Caco-2 (cell line): ENCODE results near the gene PABPC1L. TPM values are rescaled to one million over a fixed set of nuclear protein-coding genes. Genes with fewer than 3 reads are reported as not detected.

Experiments used
- BruUV-seq: library from RNA; stranded (reverse); fragments of 400-500 nt; replicated peaks from 2 replicates; lab custom pipeline; 2021; lab: Mats Ljungman, UMichigan
- CTCF ChIA-PET: fragments of 300-600 bp; sonication (Branson Sonifier 250); formaldehyde crosslinking; loops from one replicate; lab custom pipeline; 2022; ENCODE audit warnings: antibody characterized with exemption; lab: Charles Lee
- POLR2A ChIA-PET: fragments of 300-600 bp; sonication (Branson Sonifier 250); formaldehyde crosslinking; loops from one replicate; lab custom pipeline; 2022; ENCODE audit warnings: antibody characterized with exemption; lab: Charles Lee
- DNase-seq, 2 experiments: peaks; one replicate each; pipeline versions ENCODE4 v3.0.0 to v3.0.0-alpha.2; 2020 to 2022
- H3K27me3 ChIP-seq: replicated peaks from 2 replicates; pipeline ENCODE4 v1.6.0; 2011; ENCODE audit warnings: low read length; ENCODE audit not compliant: control insufficient read depth, insufficient read depth
- H3K36me3 ChIP-seq: 2 replicates; pipeline ENCODE4 v1.5.1; 2011; ENCODE audit warnings: low read length; ENCODE audit not compliant: control insufficient read depth, insufficient read depth
- H3K4me1 ChIP-seq: fragments of 250-450 bp; sonication (Bioruptor Pico); 2 replicates; pipeline ENCODE4 v1.5.1; 2020; ENCODE audit warnings: mild to moderate bottlenecking
- H3K4me3 ChIP-seq: 2 replicates; pipeline ENCODE4 v1.5.1; 2011; ENCODE audit warnings: low read depth, mild to moderate bottlenecking, control low read depth, low read length
- H3K9me3 ChIP-seq: fragments of 250-450 bp; sonication (Bioruptor Pico); 2 replicates; pipeline ENCODE4 v1.5.1; 2020; ENCODE audit warnings: mild to moderate bottlenecking, moderate library complexity
- H3K27ac Mint-ChIP-seq: one replicate; pipeline ENCODE4 v1.8.0; 2022; ENCODE audit warnings: mixed read lengths; ENCODE audit not compliant: unreplicated experiment
- H3K27me3 Mint-ChIP-seq: one replicate; pipeline ENCODE4 v1.8.0; 2022; ENCODE audit warnings: mixed read lengths; ENCODE audit not compliant: insufficient read depth, unreplicated experiment
- H3K36me3 Mint-ChIP-seq: one replicate; pipeline ENCODE4 v1.8.0; 2022; ENCODE audit warnings: mild to moderate bottlenecking, mixed read lengths; ENCODE audit not compliant: insufficient read depth, unreplicated experiment
- H3K4me1 Mint-ChIP-seq: one replicate; pipeline ENCODE4 v1.8.0; 2022; ENCODE audit warnings: low read depth, mixed read lengths; ENCODE audit not compliant: unreplicated experiment
- H3K4me3 Mint-ChIP-seq: one replicate; pipeline ENCODE4 v1.8.0; 2022; ENCODE audit warnings: mild to moderate bottlenecking, moderate library complexity, mixed read lengths; ENCODE audit not compliant: unreplicated experiment
- H3K9me3 Mint-ChIP-seq: one replicate; pipeline ENCODE4 v1.8.0; 2022; ENCODE audit warnings: mixed read lengths; ENCODE audit not compliant: unreplicated experiment
- CTCF ChIP-seq, 2 experiments: fragments of 200-600 bp in 1 of 2; IDR thresholded peaks; 1 replicate in 1 of 2; 2 replicates in 1 of 2; pipeline versions ENCODE4 v1.5.1 to v1.8.0; 2011 to 2022; ENCODE audit warnings: antibody characterized with exemption in 1 of 2, control low read depth in 1 of 2, inconsistent platforms in 1 of 2, low read depth in 1 of 2, low read length in 1 of 2, mild to moderate bottlenecking in 1 of 2, moderate library complexity in 1 of 2; ENCODE audit not compliant: insufficient read depth in 1 of 2, severe bottlenecking in 1 of 2, unreplicated experiment in 1 of 2
- intact Hi-C: fragments of 100-400 bp; cut with micrococcal nuclease; formaldehyde crosslinking; loops from one replicate; pipeline ENCODE4 v1.10.0; 2022; ENCODE audit not compliant: unreplicated experiment
- total RNA-seq: library from RNA; stranded (reverse); gene quantifications from 2 replicates; pipeline ENCODE4 v1.2.3, GENCODE V29; 2022

Gene PABPC1L
- total RNA-seq, 1 experiment from 2014 or later: 255 TPM

- no TSS peak for BruUV-seq
- H3K4me1 Mint-ChIP-seq: peaks cover 67% of the 10 kb centered on the region
- POLR2A ChIA-PET: interaction anchor here (1.2 kb wide), 1 partner anchor 49 kb away, joined by 4 read pairs; the partner anchor contains the start of gene PABPC1L
- DNase-seq: no peak
- H3K27me3 ChIP-seq: no peaks in the 10 kb centered on the region
- H3K9me3 ChIP-seq: no peaks in the 10 kb centered on the region
- CTCF ChIA-PET: interaction anchor here (0.6 to 2.7 kb wide), 2 partner anchors 16 to 1013 kb away, joined by 4 to 10 read pairs; no protein-coding TSS in a partner anchor
- H3K36me3 Mint-ChIP-seq: peaks cover 66% of the 10 kb centered on the region
- H3K4me3 ChIP-seq: 0 out of 2 replicates have a peak overlapping the region, but pooled peaks have one; percentile 1
- peaks cover 19% of the 10 kb centered on the region for H3K36me3 ChIP-seq
- H3K9me3 Mint-ChIP-seq: no peaks in the 10 kb centered on the region
- peak overlapping the region; percentile 86 for H3K4me3 Mint-ChIP-seq
- TF ChIP-seq CTCF (IDR thresholded peaks at IDR 0.05; ENCODE audit: insufficient read depth in 1 of 2, low read depth in 1 of 2, low read length in 1 of 2, severe bottlenecking in 1 of 2, unreplicated experiment in 1 of 2): no peak
- H3K27ac Mint-ChIP-seq: peak overlapping the region; percentile 75
- intact Hi-C loops: loop anchor here (5.0 kb wide), 1 partner anchor 746 kb away; the partner anchor contains the start of gene OSER1
- H3K27me3 Mint-ChIP-seq: no peaks in the 10 kb centered on the region
- H3K4me1 ChIP-seq: peaks cover 74% of the 10 kb centered on the region
Observed at GRCh38 chr20:44958276-44958675, 48.4 kb downstream of the PABPC1L start.

DNA sequence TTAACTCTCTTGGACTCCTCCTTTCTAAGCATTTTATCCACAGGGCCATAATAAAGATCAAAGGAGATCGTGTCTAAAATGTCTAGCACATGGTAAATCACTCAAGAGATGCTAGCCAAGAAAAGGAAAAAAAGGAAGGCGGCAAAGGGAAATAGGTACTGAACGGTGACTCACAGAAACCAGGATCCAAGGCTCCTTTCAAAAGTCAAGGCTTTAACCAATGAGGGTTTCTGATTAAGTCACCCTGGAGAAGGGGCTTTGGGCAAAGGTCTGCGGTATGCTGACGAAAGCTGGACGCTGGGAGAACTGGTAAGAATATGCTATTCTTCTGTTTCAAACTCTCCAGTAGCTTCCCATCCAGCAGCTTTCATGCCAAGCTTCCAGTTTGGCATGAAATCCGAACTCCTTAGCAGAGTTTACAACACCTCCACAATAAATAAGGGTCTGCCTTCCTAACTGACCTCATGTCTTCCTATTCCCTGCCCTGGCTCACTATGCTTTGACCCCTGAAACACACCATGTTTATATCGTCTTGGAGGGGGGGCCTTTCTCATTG, 49.3 kb downstream of the PABPC1L start:
- Mint-ChIP-seq H3K27ac (peak overlapping the region; percentile 75), H3K27me3 (no peaks in the 10 kb centered on the region), H3K36me3 (peaks cover 58% of the 10 kb centered on the region), H3K4me1 (peaks cover 59% of the 10 kb centered on the region), H3K9me3 (no peaks in the 10 kb centered on the region), H3K4me3 (peak overlapping the region; percentile 86)
- intact Hi-C loops: loop anchor here (5.0 kb wide), 1 partner anchor 747 kb away; the partner anchor contains the start of gene OSER1
- Histone ChIP-seq H3K4me1 (peaks cover 65% of the 10 kb centered on the region), H3K4me3 (peak overlapping the region; percentile 86), H3K9me3 (no peaks in the 10 kb centered on the region), H3K36me3 (peaks cover 14% of the 10 kb centered on the region), H3K27me3 (no peaks in the 10 kb centered on the region)
- no peak for DNase-seq
- no TSS peak for BruUV-seq
- ChIA-PET POLR2A (interaction anchor here (1.0 to 1.6 kb wide), 3 partner anchors 11 to 74 kb away, joined by 3 to 13 read pairs (median 3); partner anchors contain the start of gene YWHAB), CTCF (interaction anchor here (0.6 to 2.7 kb wide), 6 partner anchors 17 to 335 kb away, joined by 3 to 10 read pairs (median 6); no protein-coding TSS in a partner anchor)
- TF ChIP-seq CTCF (IDR thresholded peaks at IDR 0.05; ENCODE audit: insufficient read depth in 1 of 2, low read depth in 1 of 2, low read length in 1 of 2, severe bottlenecking in 1 of 2, unreplicated experiment in 1 of 2): no peak

GRCh38 chr20:44959638-44960102, 49.8 kb downstream of the PABPC1L start:
- Mint-ChIP-seq H3K27ac (peak overlapping the region; percentile 75), H3K27me3 (no peaks in the 10 kb centered on the region), H3K4me1 (peaks cover 56% of the 10 kb centered on the region), H3K9me3 (no peaks in the 10 kb centered on the region), H3K36me3 (peaks cover 52% of the 10 kb centered on the region), H3K4me3 (peak overlapping the region; percentile 86)
- no peak for TF ChIP-seq CTCF (IDR thresholded peaks at IDR 0.05; ENCODE audit: insufficient read depth in 1 of 2, low read depth in 1 of 2, low read length in 1 of 2, severe bottlenecking in 1 of 2, unreplicated experiment in 1 of 2)
- Histone ChIP-seq H3K27me3 (no peaks in the 10 kb centered on the region), H3K4me1 (peaks cover 60% of the 10 kb centered on the region), H3K36me3 (peaks cover 10% of the 10 kb centered on the region), H3K9me3 (no peaks in the 10 kb centered on the region), H3K4me3 (peak overlapping the region; percentile 86)
- CTCF ChIA-PET: interaction anchor here (1.4 to 2.7 kb wide), 6 partner anchors 10 to 334 kb away, joined by 3 to 10 read pairs (median 6); no protein-coding TSS in a partner anchor
- BruUV-seq: TSS peak; percentile 46
- intact Hi-C loops: loop anchor here (5.0 kb wide), 1 partner anchor 747 kb away; the partner anchor contains the start of gene OSER1
- DNase-seq: peak in 1 of 2 experiments; percentile 69
- POLR2A ChIA-PET: interaction anchor here (0.5 to 1.6 kb wide), 10 partner anchors 11 to 395 kb away, joined by 3 to 13 read pairs (median 4); partner anchors contain the start of gene YWHAB
